Endothelial cell of umbilical vein (primary cell): ENCODE results near the gene MYO6.

Source experiments
- CTCF ChIP-seq, 2 donors: IDR thresholded peaks; 1 replicate in 1 of 2; 2 replicates in 1 of 2; pipeline ENCODE4 v1.5.1; 2011; ENCODE audit warnings: low read length in 2 of 2, mild to moderate bottlenecking in 2 of 2, moderate library complexity in 2 of 2, control low read depth in 1 of 2, inconsistent platforms in 1 of 2, low read depth in 1 of 2; ENCODE audit not compliant: insufficient read depth in 1 of 2; ENCODE audit errors: extremely low read depth in 1 of 2
- EZH2 ChIP-seq: IDR thresholded peaks from 2 replicates; pipeline ENCODE4 v1.6.1; 2012; ENCODE audit warnings: borderline replicate concordance, low read depth, mild to moderate bottlenecking, moderate library complexity, low read length, inconsistent platforms; ENCODE audit not compliant: severe bottlenecking
- GATA2 ChIP-seq: IDR thresholded peaks from 2 replicates; pipeline ENCODE4 v1.7.0; 2011; ENCODE audit warnings: low read depth, mild to moderate bottlenecking, moderate library complexity, mixed read lengths, low read length; ENCODE audit not compliant: insufficient read length, insufficient read depth
- MAX ChIP-seq: IDR thresholded peaks from 2 replicates; pipeline ENCODE4 v1.6.1; 2011; ENCODE audit not compliant: insufficient read depth, insufficient read length
- MYC ChIP-seq: IDR thresholded peaks from one replicate; pipeline ENCODE4 v1.6.1; 2011; ENCODE audit warnings: mild to moderate bottlenecking, low read depth, low read length
- POLR2A ChIP-seq: IDR thresholded peaks from 2 replicates; pipeline ENCODE4 v1.6.1; 2012; ENCODE audit warnings: low read depth, mild to moderate bottlenecking, control low read depth, low read length
- POLR2AphosphoS5 ChIP-seq: IDR thresholded peaks from 2 replicates; pipeline ENCODE4 v1.6.1; 2012; ENCODE audit warnings: low read depth, mild to moderate bottlenecking, control low read depth, low read length, moderate library complexity; ENCODE audit not compliant: insufficient read depth

- no peak for TF ChIP-seq EZH2
- TF ChIP-seq CTCF (IDR thresholded peaks at IDR 0.05; ENCODE audit: extremely low read depth in 1 of 2, insufficient read depth in 1 of 2, low read depth in 1 of 2, low read length in 2 of 2), result no peak
- no peak for TF ChIP-seq MAX
- no peak for TF ChIP-seq POLR2A
- TF ChIP-seq MYC, result no peak
- no peak for TF ChIP-seq POLR2AphosphoS5
- no peak for TF ChIP-seq GATA2
These were observed 13.4 kb upstream of the MYO6 start for GRCh38 chr6:75735491-75736186.
